Hepatocyte (in vitro differentiated cells): ENCODE measurements around the gene CPA1. TPM values are rescaled to one million over a fixed set of nuclear protein-coding genes. Genes with fewer than 3 reads are reported as not detected.
A peak's percentile ranks its signal among the peaks of the same experiment; 100 is the strongest.

Source experiments
- DNase-seq: peaks from one replicate; pipeline ENCODE4 v3.0.0-alpha.2; 2016; ENCODE audit warnings: low spot score
- H2AFZ ChIP-seq: fragments of 200-600 bp; sonication (generic); 2 replicates; pipeline ENCODE4 v1.6.0; 2016; ENCODE audit warnings: antibody characterized with exemption, mild to moderate bottlenecking
- H3K27ac ChIP-seq: fragments of 200-600 bp; sonication (generic); 2 replicates; pipeline ENCODE4 v1.5.1; 2016; ENCODE audit warnings: mild to moderate bottlenecking
- H3K27me3 ChIP-seq: fragments of 200-600 bp; sonication (generic); 2 replicates; pipeline ENCODE4 v1.6.1; 2016
- H3K36me3 ChIP-seq: fragments of 200-600 bp; sonication (generic); replicated peaks from 2 replicates; pipeline ENCODE4 v1.5.1; 2016; ENCODE audit warnings: low read depth; ENCODE audit not compliant: insufficient read depth
- H3K4me1 ChIP-seq: fragments of 200-600 bp; sonication (generic); 2 replicates; pipeline ENCODE4 v1.5.1; 2016; ENCODE audit warnings: mild to moderate bottlenecking, moderate library complexity; ENCODE audit not compliant: insufficient read depth
- H3K4me2 ChIP-seq: fragments of 200-600 bp; sonication (generic); 2 replicates; pipeline ENCODE4 v1.6.0; 2016
- H3K4me3 ChIP-seq: fragments of 200-600 bp; sonication (generic); 2 replicates; pipeline ENCODE4 v1.5.1; 2016; ENCODE audit warnings: mild to moderate bottlenecking
- H3K79me2 ChIP-seq: fragments of 200-600 bp; sonication (generic); 2 replicates; pipeline ENCODE4 v1.6.0; 2017; ENCODE audit warnings: mild to moderate bottlenecking
- H3K9me2 ChIP-seq: fragments of 200-600 bp; sonication (generic); replicated peaks from 2 replicates; pipeline ENCODE4 v1.6.0; 2017; ENCODE audit warnings: mild to moderate bottlenecking; ENCODE audit not compliant: insufficient read depth
- H3K9me3 ChIP-seq: fragments of 200-600 bp; sonication (generic); 2 replicates; pipeline ENCODE4 v1.5.1; 2016; ENCODE audit warnings: low read depth, mild to moderate bottlenecking
- H4K20me1 ChIP-seq: fragments of 200-600 bp; sonication (generic); 2 replicates; pipeline ENCODE4 v1.6.0; 2016; ENCODE audit warnings: mild to moderate bottlenecking; ENCODE audit not compliant: insufficient read depth, poor library complexity, severe bottlenecking
- CTCF ChIP-seq: fragments of 200-600 bp; sonication (generic); IDR thresholded peaks from 2 replicates; pipeline ENCODE4 v1.5.1; 2016; ENCODE audit warnings: antibody characterized with exemption, mild to moderate bottlenecking; ENCODE audit not compliant: poor library complexity
- EZH2 ChIP-seq: fragments of 200-600 bp; sonication (generic); IDR thresholded peaks from 2 replicates; pipeline ENCODE4 v1.6.1; 2016; ENCODE audit warnings: antibody characterized with exemption, mild to moderate bottlenecking, borderline replicate concordance
- EZH2phosphoT487 ChIP-seq: fragments of 200-600 bp; sonication (generic); IDR thresholded peaks from one replicate; pipeline ENCODE4 v1.6.1; 2018; ENCODE audit warnings: antibody characterized with exemption, mild to moderate bottlenecking, low read depth, moderate library complexity; ENCODE audit not compliant: unreplicated experiment, severe bottlenecking
- WGBS: methylation state at CpG from one replicate; pipeline ENCODE4 v1.1.6; 2016; ENCODE audit warnings: low lambda C conversion rate; ENCODE audit errors: missing lambda C conversion rate; 5-methylcytosine and 5-hydroxymethylcytosine counted together
- polyA plus RNA-seq: library from polyadenylated mRNA; unstranded; fragments of >200 nt; fragmentation: Nextera tagmentation; extraction: Ambion mirVana; gene quantifications from 2 replicates; pipeline ENCODE4 v1.2.1, GENCODE V29; 2016
- total RNA-seq: library from RNA; depleted of rRNA; stranded (reverse); fragments of >200 nt; gene quantifications from 2 replicates; pipeline ENCODE4 v1.2.3, GENCODE V29; 2014

CPA1 gene
- total and polyA plus RNA-seq, 2 experiments from 2014 or later: 3.8 to 4.4 TPM

GRCh38 chr7:130352194-130353074, 27.9 kb upstream of the CPA1 start:
- H2AFZ ChIP-seq: no peak overlapping the region
- H3K4me2 ChIP-seq: no peak overlapping the region
- WGBS: 81% methylated on average over 20 of the region's 20 CpGs

GRCh38 chr7:130353196-130353595, 27.1 kb upstream of the CPA1 start:
- Histone ChIP-seq H3K27ac (peak overlapping the region; percentile 28), H3K79me2 (no peaks in the 10 kb centered on the region), H2AFZ (no peak overlapping the region), H3K36me3 (no peaks in the 10 kb centered on the region), H3K9me3 (no peaks in the 10 kb centered on the region), H3K4me1 (peaks cover 47% of the 10 kb centered on the region), H4K20me1 (no peaks in the 10 kb centered on the region), H3K9me2 (no peaks in the 10 kb centered on the region), H3K4me2 (no peak overlapping the region), H3K4me3 (no peak overlapping the region), H3K27me3 (no peaks in the 10 kb centered on the region)
- no peak for DNase-seq
- TF ChIP-seq CTCF (no peak), EZH2phosphoT487 (no peak)
- 96% methylated on average over 7 of the region's 7 CpGs for WGBS

More at GRCh38 chr7:130352194-130353074, 27.9 kb upstream of the CPA1 start:
- Histone ChIP-seq H4K20me1 (no peaks in the 10 kb centered on the region), H3K27me3 (no peaks in the 10 kb centered on the region), H3K4me3 (no peak overlapping the region), H3K9me3 (no peaks in the 10 kb centered on the region), H3K79me2 (no peaks in the 10 kb centered on the region), H3K9me2 (no peaks in the 10 kb centered on the region), H3K27ac (peak overlapping the region; percentile 82), H3K36me3 (no peaks in the 10 kb centered on the region), H3K4me1 (peaks cover 47% of the 10 kb centered on the region)
- DNase-seq: no peak
- no peak for TF ChIP-seq CTCF
- no peak for TF ChIP-seq EZH2
- TF ChIP-seq EZH2phosphoT487: no peak

- no peak for TF ChIP-seq EZH2phosphoT487
- TF ChIP-seq EZH2: no peak
- TF ChIP-seq CTCF: no peak
- no peaks in the 10 kb centered on the region for H3K9me2 ChIP-seq
- peak overlapping the region; percentile 50 for H2AFZ ChIP-seq
- peaks cover 33% of the 10 kb centered on the region for H3K4me1 ChIP-seq
- no peaks in the 10 kb centered on the region for H3K79me2 ChIP-seq
- no peaks in the 10 kb centered on the region for H3K36me3 ChIP-seq
- H3K4me3 ChIP-seq: no peak overlapping the region
- H3K9me3 ChIP-seq: no peaks in the 10 kb centered on the region
- peak overlapping the region; percentile 62 for H3K4me2 ChIP-seq
- peak; percentile 84 for DNase-seq
- H3K27ac ChIP-seq: peak overlapping the region; percentile 97
- WGBS: 26% methylated on average over 9 of the region's 9 CpGs
- no peaks in the 10 kb centered on the region for H3K27me3 ChIP-seq
- H4K20me1 ChIP-seq: no peaks in the 10 kb centered on the region
These were observed 24.0 kb upstream of the CPA1 start for GRCh38 chr7:130356121-130356875.
